OCI-LY1 (cell line): ENCODE results near the gene EYS.

Experiments
- H2AFZ ChIP-seq: fragments of 200-600 bp; sonication (generic), shearing (Covaris generic); 2 replicates; pipeline ENCODE4 v1.6.0; 2014; ENCODE audit warnings: antibody characterized with exemption, mild to moderate bottlenecking, low read length
- H3F3A ChIP-seq: fragments of 200-600 bp; sonication (generic), shearing (Covaris generic); 2 replicates; pipeline ENCODE4 v1.6.0; 2014; ENCODE audit warnings: mild to moderate bottlenecking, antibody characterized with exemption, low read length, moderate library complexity; ENCODE audit not compliant: insufficient read depth
- H3K27ac ChIP-seq: fragments of 200-600 bp; sonication (generic); 2 replicates; pipeline ENCODE4 v1.5.1; 2014; ENCODE audit warnings: low read length, mixed run types, mild to moderate bottlenecking, low read depth; ENCODE audit not compliant: poor library complexity, severe bottlenecking
- H3K27me3 ChIP-seq: fragments of 200-600 bp; sonication (generic); 2 replicates; pipeline ENCODE4 v1.6.0; 2014; ENCODE audit warnings: antibody characterized with exemption, mild to moderate bottlenecking, low read length, moderate library complexity; ENCODE audit not compliant: insufficient read depth
- H3K36me3 ChIP-seq: fragments of 200-600 bp; sonication (generic); 2 replicates; pipeline ENCODE4 v1.6.1; 2014; ENCODE audit warnings: mild to moderate bottlenecking, antibody characterized with exemption, low read length, moderate library complexity, mixed read lengths; ENCODE audit not compliant: insufficient read depth
- H3K4me1 ChIP-seq: fragments of 200-600 bp; sonication (generic); 2 replicates; pipeline ENCODE4 v1.5.1; 2014; ENCODE audit warnings: mild to moderate bottlenecking, low read length, moderate library complexity; ENCODE audit not compliant: insufficient read depth, severe bottlenecking
- H3K4me2 ChIP-seq: fragments of 200-600 bp; sonication (generic), shearing (Covaris generic); 2 replicates; pipeline ENCODE4 v1.6.1; 2014; ENCODE audit warnings: low read length
- H3K4me3 ChIP-seq: fragments of 200-600 bp; sonication (generic); 2 replicates; pipeline ENCODE4 v1.5.1; 2014; ENCODE audit warnings: low read length, low read depth, mild to moderate bottlenecking, mixed read lengths; ENCODE audit not compliant: poor library complexity, severe bottlenecking
- H3K79me2 ChIP-seq: fragments of 200-600 bp; shearing (Covaris generic); 2 replicates; pipeline ENCODE4 v1.6.1; 2016; ENCODE audit warnings: mixed run types, low read length, mixed read lengths; ENCODE audit not compliant: insufficient read depth
- H3K9ac ChIP-seq: fragments of 200-600 bp; sonication (generic), shearing (Covaris generic); 2 replicates; pipeline ENCODE4 v1.6.1; 2014; ENCODE audit warnings: mild to moderate bottlenecking, low read length, mixed read lengths
- H3K9me2 ChIP-seq: fragments of 200-600 bp; sonication (generic), shearing (Covaris generic); 2 replicates; pipeline ENCODE4 v1.6.1; 2014; ENCODE audit warnings: low read depth, mild to moderate bottlenecking, low read length, mixed read lengths
- H3K9me3 ChIP-seq: fragments of 200-600 bp; shearing (Covaris generic); 2 replicates; pipeline ENCODE4 v1.6.1; 2014; ENCODE audit warnings: low read length, mixed read lengths
- H4K20me1 ChIP-seq: fragments of 200-600 bp; sonication (generic), shearing (Covaris generic); 2 replicates; pipeline ENCODE4 v1.6.0; 2016; ENCODE audit warnings: mild to moderate bottlenecking, low read length; ENCODE audit not compliant: insufficient read depth
- EZH2 ChIP-seq: fragments of 200-600 bp; sonication (generic), shearing (Covaris generic); IDR thresholded peaks from 2 replicates; pipeline ENCODE4 v1.8.0; 2017; ENCODE audit warnings: borderline replicate concordance, mixed run types, mild to moderate bottlenecking, antibody characterized with exemption, low read length, moderate library complexity, mixed read lengths
- TF ChIP-seq, protein P1 (sequence below): fragments of 200-600 bp; sonication (generic), shearing (Covaris generic); IDR thresholded peaks from 2 replicates; pipeline ENCODE4 v1.5.1; 2017; ENCODE audit warnings: mild to moderate bottlenecking, antibody characterized with exemption, low read length, moderate library complexity, mixed read lengths

Gene EYS

DNA sequence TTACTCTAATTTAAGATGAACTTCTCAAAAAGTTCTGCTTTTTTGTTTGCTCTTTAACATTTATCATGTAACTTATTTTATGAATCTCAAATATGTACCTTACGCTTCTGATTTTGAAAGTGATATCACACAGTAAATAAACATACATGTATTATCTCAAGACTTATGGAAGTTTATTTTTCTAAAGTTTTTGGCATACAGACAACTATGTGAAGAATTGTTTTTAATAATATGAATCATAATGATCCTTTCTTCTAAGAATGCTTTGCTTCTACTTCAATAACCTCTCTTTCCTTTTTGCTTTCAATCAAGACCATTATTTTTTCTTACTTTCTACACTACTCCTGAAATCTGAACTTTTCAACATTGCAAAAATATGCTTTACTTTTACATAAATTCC lies 816.4 kb downstream of the EYS start:
- H4K20me1 ChIP-seq, result no peaks in the 10 kb centered on the region
- H3K9me2 ChIP-seq, result no peaks in the 10 kb centered on the region
- H3K9me3 ChIP-seq, result no peaks in the 10 kb centered on the region
- no peaks in the 10 kb centered on the region for H3K36me3 ChIP-seq
- no peak overlapping the region for H3K27ac ChIP-seq
- H3F3A ChIP-seq, result no peaks in the 10 kb centered on the region
- H3K79me2 ChIP-seq, result no peaks in the 10 kb centered on the region
- no peak overlapping the region for H3K9ac ChIP-seq
- no peak overlapping the region for H3K4me3 ChIP-seq
- H2AFZ ChIP-seq, result no peak overlapping the region
- no peak overlapping the region for H3K4me2 ChIP-seq
- TF ChIP-seq, protein P1, sequence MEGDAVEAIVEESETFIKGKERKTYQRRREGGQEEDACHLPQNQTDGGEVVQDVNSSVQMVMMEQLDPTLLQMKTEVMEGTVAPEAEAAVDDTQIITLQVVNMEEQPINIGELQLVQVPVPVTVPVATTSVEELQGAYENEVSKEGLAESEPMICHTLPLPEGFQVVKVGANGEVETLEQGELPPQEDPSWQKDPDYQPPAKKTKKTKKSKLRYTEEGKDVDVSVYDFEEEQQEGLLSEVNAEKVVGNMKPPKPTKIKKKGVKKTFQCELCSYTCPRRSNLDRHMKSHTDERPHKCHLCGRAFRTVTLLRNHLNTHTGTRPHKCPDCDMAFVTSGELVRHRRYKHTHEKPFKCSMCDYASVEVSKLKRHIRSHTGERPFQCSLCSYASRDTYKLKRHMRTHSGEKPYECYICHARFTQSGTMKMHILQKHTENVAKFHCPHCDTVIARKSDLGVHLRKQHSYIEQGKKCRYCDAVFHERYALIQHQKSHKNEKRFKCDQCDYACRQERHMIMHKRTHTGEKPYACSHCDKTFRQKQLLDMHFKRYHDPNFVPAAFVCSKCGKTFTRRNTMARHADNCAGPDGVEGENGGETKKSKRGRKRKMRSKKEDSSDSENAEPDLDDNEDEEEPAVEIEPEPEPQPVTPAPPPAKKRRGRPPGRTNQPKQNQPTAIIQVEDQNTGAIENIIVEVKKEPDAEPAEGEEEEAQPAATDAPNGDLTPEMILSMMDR, result no peak
- no peak for TF ChIP-seq EZH2
- no peaks in the 10 kb centered on the region for H3K27me3 ChIP-seq
- H3K4me1 ChIP-seq, result no peaks in the 10 kb centered on the region

DNA sequence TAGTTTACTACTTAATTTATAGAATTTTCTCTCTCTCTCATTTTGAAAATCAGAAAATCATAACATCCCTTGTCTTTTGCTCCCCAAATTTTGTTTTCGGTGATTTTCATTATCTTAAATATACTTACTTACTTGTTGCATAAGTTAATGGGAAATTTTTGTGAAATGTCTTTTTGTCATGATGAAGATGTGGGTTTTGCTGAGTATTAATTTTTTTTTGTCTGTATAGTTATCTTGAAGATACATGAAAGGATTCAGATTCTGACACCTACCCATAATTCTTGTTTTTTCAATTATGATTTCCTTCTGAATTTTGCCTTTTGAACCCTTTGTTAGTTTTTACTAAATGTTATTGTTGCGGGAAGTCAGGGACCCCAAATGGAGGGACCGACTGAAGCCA lies 817.9 kb downstream of the EYS start:
- no peak overlapping the region for H3K9ac ChIP-seq
- no peaks in the 10 kb centered on the region for H3K9me2 ChIP-seq
- no peak overlapping the region for H2AFZ ChIP-seq
- no peaks in the 10 kb centered on the region for H4K20me1 ChIP-seq
- no peak overlapping the region for H3K4me3 ChIP-seq
- no peaks in the 10 kb centered on the region for H3K79me2 ChIP-seq
- no peaks in the 10 kb centered on the region for H3K9me3 ChIP-seq
- H3K27me3 ChIP-seq, result no peaks in the 10 kb centered on the region
- TF ChIP-seq, protein P1, result no peak
- no peak for TF ChIP-seq EZH2
- no peak overlapping the region for H3K4me2 ChIP-seq
- no peaks in the 10 kb centered on the region for H3K4me1 ChIP-seq
- no peaks in the 10 kb centered on the region for H3K36me3 ChIP-seq
- no peak overlapping the region for H3K27ac ChIP-seq
- no peaks in the 10 kb centered on the region for H3F3A ChIP-seq

DNA sequence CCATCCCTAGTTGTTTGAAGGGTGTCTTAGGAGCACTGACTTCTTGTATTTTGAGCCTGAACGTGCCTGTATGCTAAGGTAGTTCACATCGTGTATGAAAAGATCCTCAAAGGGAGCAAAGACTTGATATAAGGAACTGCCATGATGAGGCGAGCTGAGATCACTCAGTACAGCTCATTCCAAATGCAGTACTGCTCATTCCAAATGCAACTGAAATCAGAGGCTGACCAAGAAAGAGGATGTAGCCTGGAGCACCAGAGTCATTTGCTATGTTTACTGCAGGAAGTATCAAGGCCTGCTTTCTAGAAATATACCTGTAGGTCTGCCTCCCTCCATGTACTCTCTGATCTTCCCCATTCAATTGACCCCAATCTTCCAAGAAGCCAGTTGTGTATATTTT lies 832.2 kb downstream of the EYS start:
- H3K79me2 ChIP-seq, result no peaks in the 10 kb centered on the region
- no peaks in the 10 kb centered on the region for H3K4me1 ChIP-seq
- H3K4me2 ChIP-seq, result no peak overlapping the region
- H2AFZ ChIP-seq, result no peak overlapping the region
- no peaks in the 10 kb centered on the region for H3K9me3 ChIP-seq
- H3K9ac ChIP-seq, result no peak overlapping the region
- H3K9me2 ChIP-seq, result no peaks in the 10 kb centered on the region
- H3F3A ChIP-seq, result no peaks in the 10 kb centered on the region
- H3K36me3 ChIP-seq, result no peaks in the 10 kb centered on the region
- no peak overlapping the region for H3K27ac ChIP-seq
- no peaks in the 10 kb centered on the region for H4K20me1 ChIP-seq
- H3K27me3 ChIP-seq, result no peaks in the 10 kb centered on the region
- TF ChIP-seq EZH2, result no peak
- TF ChIP-seq, protein P1, result no peak
- H3K4me3 ChIP-seq, result no peak overlapping the region
